CD14-positive monocyte (primary cell): ENCODE results near the gene OCSTAMP. TPM values are rescaled to one million over a fixed set of nuclear protein-coding genes. Genes with fewer than 3 reads are reported as not detected.
A peak's percentile ranks its signal among the peaks of the same experiment; 100 is the strongest.

ENCODE experiments used
- DNase-seq, 3 donors: peaks; one replicate each; pipeline ENCODE4 v3.0.0-alpha.2; 2011 to 2022
- H2AFZ ChIP-seq: 2 replicates; pipeline ENCODE4 v1.6.0; 2012; ENCODE audit warnings: mild to moderate bottlenecking, low read depth, low read length, inconsistent platforms; ENCODE audit not compliant: insufficient read depth, poor library complexity, severe bottlenecking
- H3K27ac ChIP-seq, 2 donors: 1 replicate in 1 of 2; 2 replicates in 1 of 2; pipeline ENCODE4 v1.5.1; 2012 to 2013; ENCODE audit warnings: low read length in 2 of 2, control low read depth in 1 of 2, inconsistent platforms in 1 of 2, low read depth in 1 of 2, mild to moderate bottlenecking in 1 of 2
- H3K27me3 ChIP-seq, 2 donors: one replicate each; pipeline versions ENCODE4 v1.6.0 to v1.6.1; 2011 to 2013; ENCODE audit warnings: low read length in 2 of 2; ENCODE audit not compliant: control insufficient read depth in 2 of 2, insufficient read depth in 2 of 2
- H3K36me3 ChIP-seq, 2 donors: replicated peaks in 1 of 2; 1 replicate in 1 of 2; 2 replicates in 1 of 2; pipeline versions ENCODE4 v1.5.1 to v1.6.1; 2012 to 2013; ENCODE audit warnings: low read length in 2 of 2, control low read depth in 1 of 2, inconsistent platforms in 1 of 2, mild to moderate bottlenecking in 1 of 2; ENCODE audit not compliant: insufficient read depth in 2 of 2, control insufficient read depth in 1 of 2
- H3K4me1 ChIP-seq, 2 donors: 1 replicate in 1 of 2; 2 replicates in 1 of 2; pipeline versions ENCODE4 v1.5.1 to v1.6.1; 2012 to 2013; ENCODE audit warnings: low read length in 2 of 2, control low read depth in 1 of 2, inconsistent platforms in 1 of 2, mild to moderate bottlenecking in 1 of 2, moderate library complexity in 1 of 2; ENCODE audit not compliant: insufficient read depth in 2 of 2, control insufficient read depth in 1 of 2
- H3K4me2 ChIP-seq: replicated peaks from 2 replicates; pipeline ENCODE3; 2012; ENCODE audit warnings: low read length, moderate library complexity, mild to moderate bottlenecking; ENCODE audit not compliant: poor library complexity, severe bottlenecking; ENCODE audit errors: extremely low read depth
- H3K4me3 ChIP-seq, 3 experiments: fragments of 200-600 bp in 1 of 3; sonication (generic) in 1 of 3; replicated peaks in 1 of 3; 1 replicate in 2 of 3; 2 replicates in 1 of 3; pipeline ENCODE4 v1.5.1; 2011 to 2013; ENCODE audit warnings: low read length in 3 of 3, mild to moderate bottlenecking in 3 of 3, control low read depth in 2 of 3, low read depth in 2 of 3, inconsistent platforms in 1 of 3, moderate library complexity in 1 of 3
- H3K79me2 ChIP-seq: 2 replicates; pipeline ENCODE4 v1.6.0; 2012; ENCODE audit warnings: mild to moderate bottlenecking, control low read depth, inconsistent platforms, low read length, moderate library complexity; ENCODE audit not compliant: insufficient read depth
- H3K9ac ChIP-seq: 2 replicates; pipeline ENCODE4 v1.6.0; 2017; ENCODE audit warnings: low read length, mild to moderate bottlenecking; ENCODE audit not compliant: insufficient read depth, poor library complexity, severe bottlenecking
- H3K9me3 ChIP-seq, 2 donors: replicated peaks in 1 of 2; 1 replicate in 1 of 2; 2 replicates in 1 of 2; pipeline versions ENCODE4 v1.5.1 to v1.6.1; 2012 to 2013; ENCODE audit warnings: low read length in 2 of 2, control low read depth in 1 of 2; ENCODE audit not compliant: control insufficient read depth in 1 of 2, insufficient read depth in 1 of 2
- H4K20me1 ChIP-seq: 2 replicates; pipeline ENCODE4 v1.6.0; 2012; ENCODE audit warnings: mild to moderate bottlenecking, low read length, control low read depth, moderate library complexity; ENCODE audit not compliant: insufficient read depth
- H3K27ac Mint-ChIP-seq, 7 donors: one replicate each; pipeline ENCODE4 v1.8.0; 2020; ENCODE audit warnings: mild to moderate bottlenecking in 7 of 7, mixed read lengths in 7 of 7, moderate library complexity in 6 of 7, inconsistent platforms in 2 of 7
- H3K27me3 Mint-ChIP-seq, 3 donors: one replicate each; pipeline ENCODE4 v1.8.0; 2021 to 2022; ENCODE audit warnings: low read depth in 3 of 3, mild to moderate bottlenecking in 3 of 3, mixed read lengths in 3 of 3, moderate library complexity in 3 of 3, inconsistent platforms in 1 of 3
- H3K36me3 Mint-ChIP-seq, 2 donors: one replicate each; pipeline ENCODE4 v1.8.0; 2020; ENCODE audit warnings: mixed read lengths in 2 of 2, inconsistent platforms in 1 of 2, mild to moderate bottlenecking in 1 of 2
- H3K4me1 Mint-ChIP-seq: one replicate; pipeline ENCODE4 v1.8.0; 2020; ENCODE audit warnings: mild to moderate bottlenecking, mixed read lengths
- H3K4me3 Mint-ChIP-seq, 2 donors: one replicate each; pipeline ENCODE4 v1.8.0; 2020; ENCODE audit warnings: mild to moderate bottlenecking in 2 of 2, mixed read lengths in 2 of 2, moderate library complexity in 1 of 2
- H3K9me3 Mint-ChIP-seq, 7 donors: one replicate each; pipeline ENCODE4 v1.8.0; 2020 to 2022; ENCODE audit warnings: mixed read lengths in 7 of 7, mild to moderate bottlenecking in 6 of 7, moderate library complexity in 6 of 7, inconsistent platforms in 2 of 7
- CTCF ChIP-seq: fragments of 200-600 bp; IDR thresholded peaks from one replicate; pipeline ENCODE4 v1.8.0; 2022; ENCODE audit warnings: antibody characterized with exemption, mild to moderate bottlenecking
- WGBS: methylation state at CpG from one replicate; pipeline ENCODE4 v1.1.5; 2013; ENCODE audit warnings: missing lambda C conversion rate; ENCODE audit not compliant: insufficient coverage; 5-methylcytosine and 5-hydroxymethylcytosine counted together
- intact Hi-C, 2 donors: fragments of 100-400 bp; cut with micrococcal nuclease; formaldehyde crosslinking; loops; one replicate each; pipeline versions ENCODE4 v1.15.0 to v1.15.1; 2023
- polyA plus RNA-seq, 3 donors: library from polyadenylated mRNA; depleted of rRNA in 1 of 3; unstranded in 2 of 3; stranded (reverse) in 1 of 3; fragments of 300-500 nt in 2 of 3; fragments of >200 nt in 1 of 3; fragmentation: Illumina TruSeq in 2 of 3; gene quantifications; 1 replicate in 2 of 3; 2 replicates in 1 of 3; pipeline ENCODE4 v1.2.3, GENCODE V29; 2012 to 2021

The OCSTAMP gene
- polyA plus RNA-seq, 3 donors = not detected

- WGBS = 42% methylated on average over 3 of the region's 3 CpGs
- Mint-ChIP-seq H3K9me3 (no peaks in the 10 kb centered on the region), H3K4me3 (no peak overlapping the region), H3K36me3 (no peaks in the 10 kb centered on the region), H3K4me1 (no peaks in the 10 kb centered on the region), H3K27me3 (peaks cover 0 to 5% (median 3%) of the 10 kb centered on the region in 3 donors), H3K27ac (peak overlapping the region in 1 of 7 donors; percentile 40)
- no peaks in the 10 kb centered on the region for H3K79me2 ChIP-seq
- peak in 1 of 3 donors; percentile 50 for DNase-seq
- H3K4me1 ChIP-seq = no peaks in the 10 kb centered on the region
- H2AFZ ChIP-seq = no peak overlapping the region
- H3K9me3 ChIP-seq = no peaks in the 10 kb centered on the region
- intact Hi-C loops = no loop called here
- peak; percentile 24 for TF ChIP-seq CTCF
- H3K9ac ChIP-seq = no peak overlapping the region
- no peak overlapping the region for H3K4me3 ChIP-seq
- H3K27ac ChIP-seq = no peak overlapping the region
- no peaks in the 10 kb centered on the region for H4K20me1 ChIP-seq
- no peak overlapping the region for H3K4me2 ChIP-seq
- H3K27me3 ChIP-seq = no peaks in the 10 kb centered on the region
- H3K36me3 ChIP-seq = no peaks in the 10 kb centered on the region
Observed at GRCh38 chr20:46581391-46581790, 30.9 kb upstream of the OCSTAMP start.

GRCh38 chr20:46580613-46581205, 30.3 kb upstream of the OCSTAMP start:
- no peak overlapping the region for H2AFZ ChIP-seq
- H3K9me3 ChIP-seq = no peaks in the 10 kb centered on the region
- H3K27ac Mint-ChIP-seq = no peak overlapping the region
- H3K79me2 ChIP-seq = no peaks in the 10 kb centered on the region
- H3K36me3 Mint-ChIP-seq = no peaks in the 10 kb centered on the region
- peaks cover 6% of the 10 kb centered on the region for H3K4me1 Mint-ChIP-seq
- no peak overlapping the region for H3K4me3 ChIP-seq
- H3K9ac ChIP-seq = no peak overlapping the region
- H3K27me3 Mint-ChIP-seq = peaks cover 0 to 5% (median 3%) of the 10 kb centered on the region in 3 donors
- H3K4me2 ChIP-seq = no peak overlapping the region
- intact Hi-C loops = no loop called here
- DNase-seq = no peak
- no peaks in the 10 kb centered on the region for H3K36me3 ChIP-seq
- 86% methylated on average over 1 of the region's 2 CpGs for WGBS
- H3K27ac ChIP-seq = no peak overlapping the region
- TF ChIP-seq CTCF = no peak
- H3K4me3 Mint-ChIP-seq = no peak overlapping the region
- peaks cover 0 to 6% of the 10 kb centered on the region in 2 donors for H3K4me1 ChIP-seq
- H3K9me3 Mint-ChIP-seq = no peaks in the 10 kb centered on the region
- H4K20me1 ChIP-seq = no peaks in the 10 kb centered on the region
- H3K27me3 ChIP-seq = no peaks in the 10 kb centered on the region
